ENCODE results near the gene IKZF1. TPM values are rescaled to one million over a fixed set of nuclear protein-coding genes. Genes with fewer than 3 reads are reported as not detected.

The IKZF1 gene
- total and polyA plus RNA-seq, 12 donors: 0.98 to 31.5 (median 9.4) TPM

GRCh38 chr7:50397320-50397970 is 92.9 kb downstream of the IKZF1 start:
- no peaks in the 10 kb centered on the region for H3K36me3 ChIP-seq (replicated peaks in 1 of 2)
- WGBS, 4 donors: 65 to 76% (median 74%) methylated on average over 2 of the region's 2 CpGs
- no peaks in the 10 kb centered on the region for H3K4me1 ChIP-seq (replicated peaks in 1 of 2)
- H3K9me3 ChIP-seq (replicated peaks in 1 of 3): no peaks in the 10 kb centered on the region
- no peak for DNase-seq
- H3K27me3 ChIP-seq: peaks cover 7% of the 10 kb centered on the region
- H3K4me3 ChIP-seq: no peak overlapping the region
- no peak overlapping the region for H3K27ac ChIP-seq
- intact Hi-C loops (cut with DNase I): no loop called here
- TF ChIP-seq CTCF (IDR thresholded peaks at IDR 0.05): no peak
- no peak for TF ChIP-seq POLR2A (IDR thresholded peaks at IDR 0.05)

- Histone ChIP-seq H3K9me3 (replicated peaks in 1 of 3) (no peaks in the 10 kb centered on the region), H3K27me3 (peaks cover 7% of the 10 kb centered on the region), H3K27ac (no peak overlapping the region), H3K4me3 (no peak overlapping the region), H3K4me1 (replicated peaks in 1 of 2) (no peaks in the 10 kb centered on the region), H3K36me3 (replicated peaks in 1 of 2) (no peaks in the 10 kb centered on the region)
- 63 to 80% (median 78%) methylated on average over 1 of the region's 1 CpG for WGBS, 4 donors
- intact Hi-C loops (cut with DNase I): no loop called here
- TF ChIP-seq POLR2A (IDR thresholded peaks at IDR 0.05) (no peak), CTCF (IDR thresholded peaks at IDR 0.05) (no peak)
- DNase-seq: no peak
These were observed 93.4 kb downstream of the IKZF1 start for GRCh38 chr7:50397971-50398324.

- TF ChIP-seq POLR2A (IDR thresholded peaks at IDR 0.05) (no peak), CTCF (IDR thresholded peaks at IDR 0.05) (no peak)
- Histone ChIP-seq H3K9me3 (replicated peaks in 1 of 3) (no peaks in the 10 kb centered on the region), H3K4me3 (no peak overlapping the region), H3K36me3 (replicated peaks in 1 of 2) (no peaks in the 10 kb centered on the region), H3K27ac (no peak overlapping the region), H3K27me3 (peaks cover 7% of the 10 kb centered on the region), H3K4me1 (replicated peaks in 1 of 2) (no peaks in the 10 kb centered on the region)
- intact Hi-C loops (cut with DNase I): no loop called here
- no peak for DNase-seq
- WGBS, 4 donors: 72 to 85% (median 79%) methylated on average over 1 of the region's 1 CpG
These were observed 94.7 kb downstream of the IKZF1 start for GRCh38 chr7:50399206-50399605.

- H3K4me3 ChIP-seq: no peak overlapping the region
- H3K9me3 ChIP-seq (replicated peaks in 1 of 3): no peaks in the 10 kb centered on the region
- WGBS, 4 donors: 53 to 65% (median 59%) methylated on average over 10 to 21 of the region's 21 CpGs
- intact Hi-C loops (cut with DNase I): no loop called here
- no peak for DNase-seq
- H3K36me3 ChIP-seq (replicated peaks in 1 of 2): no peaks in the 10 kb centered on the region
- TF ChIP-seq POLR2A (IDR thresholded peaks at IDR 0.05): no peak
- no peak for TF ChIP-seq CTCF (IDR thresholded peaks at IDR 0.05)
- no peaks in the 10 kb centered on the region for H3K4me1 ChIP-seq (replicated peaks in 1 of 2)
- no peak overlapping the region for H3K27ac ChIP-seq
- H3K27me3 ChIP-seq: peaks cover 7% of the 10 kb centered on the region
These were observed 95.1 kb downstream of the IKZF1 start for GRCh38 chr7:50399635-50400034.

Measured in adrenal gland (tissue), 12 donors.